GM19351 (cell line): ENCODE data around the gene OR6S1.

Experiments used
- ATAC-seq: cut with Tn5 transposase; IDR thresholded peaks from one replicate; pipeline ENCODE4 v1.9.1; 2021; ENCODE audit warnings: mild to moderate bottlenecking, moderate library complexity; ENCODE audit not compliant: unreplicated experiment

OR6S1 gene, protein sequence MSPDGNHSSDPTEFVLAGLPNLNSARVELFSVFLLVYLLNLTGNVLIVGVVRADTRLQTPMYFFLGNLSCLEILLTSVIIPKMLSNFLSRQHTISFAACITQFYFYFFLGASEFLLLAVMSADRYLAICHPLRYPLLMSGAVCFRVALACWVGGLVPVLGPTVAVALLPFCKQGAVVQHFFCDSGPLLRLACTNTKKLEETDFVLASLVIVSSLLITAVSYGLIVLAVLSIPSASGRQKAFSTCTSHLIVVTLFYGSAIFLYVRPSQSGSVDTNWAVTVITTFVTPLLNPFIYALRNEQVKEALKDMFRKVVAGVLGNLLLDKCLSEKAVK

DNA sequence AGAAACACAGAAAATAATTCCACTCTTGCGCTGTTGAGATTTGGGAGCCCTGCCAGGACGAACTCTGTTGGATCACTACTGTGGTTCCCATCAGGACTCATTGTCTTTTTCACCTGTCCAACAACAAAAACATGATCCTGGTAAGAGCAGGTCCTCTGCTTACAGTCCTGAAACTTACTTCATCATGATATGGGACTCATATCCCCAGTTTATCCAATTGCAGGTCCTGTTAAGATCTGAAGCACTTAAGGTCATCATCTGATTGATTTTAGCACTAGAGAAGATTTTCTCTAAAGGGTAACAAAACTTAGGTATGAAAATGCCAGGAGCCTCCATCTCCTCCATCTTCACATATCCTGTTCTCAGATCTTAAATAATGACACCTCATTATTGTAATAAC lies at the start of gene OR6S1:
Gene OR6S1 (minus strand): TSS at position 101 of the 400 bp plus-strand sequence. CDS start 0 bp downstream, at position 101.
- ATAC-seq: no peak

DNA sequence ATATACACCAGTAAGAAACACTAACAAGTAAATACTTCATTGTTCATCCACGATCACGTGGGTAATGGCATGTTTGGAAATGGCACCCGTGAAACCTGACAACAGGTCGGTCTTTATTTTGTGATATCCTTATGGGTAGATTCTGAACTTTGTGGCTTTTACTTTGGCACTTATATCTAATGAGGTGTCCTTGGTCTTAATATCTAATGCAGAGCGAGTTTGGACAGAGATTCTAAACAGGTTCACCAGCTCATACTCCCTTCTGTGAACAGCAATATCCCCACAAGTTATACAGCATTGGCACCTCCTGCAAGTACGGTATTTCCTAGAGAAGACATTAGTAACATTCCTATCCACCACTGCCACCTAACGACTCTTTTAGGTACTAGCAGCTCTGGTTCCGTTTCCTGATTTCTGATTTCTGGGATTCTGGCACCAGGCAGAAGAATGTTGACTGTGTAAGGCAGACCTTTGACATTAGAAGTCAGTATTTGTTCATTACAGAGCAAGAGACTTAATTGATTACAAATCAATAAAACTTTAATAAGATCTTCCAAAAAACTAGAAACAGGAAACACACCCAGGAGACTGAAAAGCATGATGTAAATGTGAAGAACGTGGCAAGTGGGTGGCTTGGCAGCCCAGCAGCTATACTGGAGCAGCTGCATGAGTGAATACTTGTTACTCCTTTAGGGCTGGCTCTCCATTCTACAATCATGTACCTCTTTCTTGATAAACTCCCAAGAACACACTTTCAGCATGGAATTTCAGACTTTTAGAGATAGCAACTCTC lies 49.6 kb upstream of the OR6S1 start:
- no peak for ATAC-seq

DNA sequence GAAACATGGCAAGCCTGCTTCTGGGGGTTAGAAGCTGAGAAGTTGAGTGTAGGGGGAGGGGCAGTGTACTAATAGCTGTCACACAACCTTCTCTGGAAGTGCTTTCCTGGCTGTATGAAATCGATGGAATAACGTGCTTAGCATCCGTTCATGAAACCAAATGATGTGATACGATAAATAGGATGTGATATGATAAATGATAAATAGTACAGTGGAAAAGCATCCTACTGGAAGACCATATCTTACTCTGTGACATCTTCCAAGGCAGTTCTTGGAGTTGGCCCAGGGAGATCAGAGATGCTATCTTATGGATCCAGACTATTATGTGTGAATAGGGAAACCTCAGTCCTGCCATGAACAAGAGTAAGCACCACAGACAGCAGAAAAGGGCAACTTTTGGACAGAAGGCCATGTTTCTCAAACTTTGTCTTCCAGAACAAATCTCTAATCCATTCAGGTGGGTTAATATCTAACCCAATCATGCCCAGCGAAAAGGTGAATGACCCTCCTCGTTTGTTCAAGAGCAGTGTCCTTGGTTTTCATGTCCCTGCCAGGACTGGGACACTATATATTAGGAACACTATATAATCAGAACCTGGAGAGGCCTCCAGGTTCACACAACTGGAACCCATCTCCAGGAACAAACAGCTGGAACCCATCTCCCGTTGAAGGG lies 46.8 kb upstream of the OR6S1 start, which contains the start of gene ANG:
Gene ANG (plus strand): TSS at position 598 of the 673 bp plus-strand sequence. CDS start 4,801 bp downstream, outside the sequence.
- no peak for ATAC-seq

DNA sequence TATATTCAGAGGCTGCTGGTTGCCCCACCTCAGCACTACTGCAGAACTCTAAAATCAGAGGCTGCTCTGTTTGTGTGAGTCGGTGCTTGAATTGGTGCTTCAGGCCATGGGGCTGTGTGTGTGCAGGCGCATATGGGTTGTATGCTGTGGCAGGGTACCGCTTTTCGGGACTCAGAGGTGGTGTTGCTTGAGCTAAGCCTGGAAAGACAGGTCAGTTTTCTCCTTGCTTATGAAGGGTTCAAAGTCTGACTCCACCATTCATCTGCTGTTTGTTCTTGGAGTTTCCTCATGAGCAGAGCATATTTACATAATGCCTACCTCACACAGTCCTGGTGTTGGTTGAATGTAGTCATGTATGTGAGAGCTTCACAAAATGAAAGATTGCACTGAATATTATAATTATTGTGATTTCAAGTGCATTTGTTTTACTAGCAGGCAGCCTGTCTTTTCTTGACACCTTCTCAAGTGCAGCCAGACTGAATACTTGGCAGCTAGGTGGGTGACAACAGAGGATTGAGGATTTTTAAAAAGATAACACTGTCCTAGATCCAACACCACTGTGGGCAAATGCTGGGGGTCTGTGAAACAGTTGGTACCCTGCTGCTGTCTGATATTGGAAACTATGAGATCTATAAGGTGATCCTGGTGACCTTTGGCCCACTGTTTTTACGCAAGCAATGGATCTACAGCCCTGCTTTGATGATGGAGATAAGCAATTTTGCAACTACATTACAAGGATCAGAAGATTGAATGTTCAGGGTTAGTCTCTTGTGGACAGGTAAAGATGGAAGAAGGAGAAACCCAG lies 46.1 kb upstream of the OR6S1 start:
- no peak for ATAC-seq

DNA sequence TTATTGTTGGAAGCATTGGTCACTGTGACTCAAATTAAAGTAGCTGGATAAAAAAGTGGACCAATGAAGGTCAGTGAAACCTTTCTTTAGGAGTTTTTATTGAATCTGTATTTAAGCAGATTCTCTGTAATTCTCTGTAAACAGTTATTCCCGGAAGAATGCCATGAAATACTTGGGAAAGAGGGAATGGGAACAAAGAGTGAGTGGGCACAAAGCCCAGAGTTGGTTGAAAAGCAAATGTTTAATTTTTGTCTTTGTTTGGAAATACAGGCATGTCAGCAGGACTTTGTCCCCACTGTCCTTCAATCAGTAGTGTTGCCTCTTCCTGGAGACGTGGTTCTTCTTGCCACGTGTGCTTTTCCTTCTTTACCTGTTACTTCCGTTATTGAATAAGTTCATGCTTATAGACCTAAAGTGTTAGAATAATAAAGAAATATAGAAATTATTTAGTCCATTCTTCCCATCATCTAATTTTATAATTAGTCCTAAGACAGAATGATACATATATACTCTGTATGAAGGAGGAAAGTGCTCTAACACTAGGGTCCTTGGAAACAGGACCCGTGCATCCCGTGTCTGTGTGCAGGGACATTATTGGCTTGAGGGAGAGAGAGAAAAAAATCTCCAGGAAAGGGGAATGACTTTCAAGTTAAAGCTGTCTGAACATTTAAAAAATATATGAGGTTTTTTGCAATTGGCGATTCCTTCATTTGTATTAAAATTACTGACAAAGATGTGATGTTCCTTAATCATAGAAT lies 45.1 kb upstream of the OR6S1 start:
- no peak for ATAC-seq

DNA sequence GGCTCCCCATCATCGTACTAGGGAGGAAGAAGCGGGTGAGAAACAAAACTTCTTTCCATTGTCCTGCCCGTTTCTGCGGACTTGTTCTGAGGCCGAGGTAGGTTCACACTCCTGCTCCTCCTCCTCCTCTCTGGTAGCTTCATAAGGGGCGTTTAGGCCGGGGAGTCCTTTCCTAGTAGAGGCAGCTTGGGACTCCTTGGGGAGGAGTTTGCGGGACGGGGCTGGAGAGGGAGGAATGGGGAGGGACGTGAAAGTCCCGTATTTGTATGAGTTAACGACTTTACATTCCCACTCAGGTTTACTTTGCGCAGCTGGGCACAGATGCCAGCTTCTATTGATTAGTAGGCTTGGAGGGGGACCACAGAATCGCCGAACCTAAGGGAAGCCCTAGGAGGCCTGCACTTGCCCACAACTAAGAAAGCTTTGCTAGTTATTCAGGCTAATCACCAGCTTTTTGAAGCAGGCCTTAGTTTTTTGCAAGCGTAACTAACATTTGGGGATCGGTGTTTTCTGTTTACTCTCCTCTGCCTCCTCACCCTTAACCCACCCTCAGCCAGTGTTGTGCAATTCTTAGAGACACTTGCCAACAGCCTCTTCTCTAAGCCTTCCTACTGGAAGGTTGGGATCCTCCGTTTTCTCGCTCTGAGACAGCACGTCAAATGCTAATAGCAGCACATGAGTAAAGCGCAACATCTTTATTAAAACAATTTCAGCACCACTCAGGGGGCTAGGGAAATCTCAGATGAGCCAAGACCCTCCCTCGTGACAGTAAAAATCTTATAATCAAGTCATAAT lies 43.4 kb upstream of the OR6S1 start:
- ATAC-seq: no peak

DNA sequence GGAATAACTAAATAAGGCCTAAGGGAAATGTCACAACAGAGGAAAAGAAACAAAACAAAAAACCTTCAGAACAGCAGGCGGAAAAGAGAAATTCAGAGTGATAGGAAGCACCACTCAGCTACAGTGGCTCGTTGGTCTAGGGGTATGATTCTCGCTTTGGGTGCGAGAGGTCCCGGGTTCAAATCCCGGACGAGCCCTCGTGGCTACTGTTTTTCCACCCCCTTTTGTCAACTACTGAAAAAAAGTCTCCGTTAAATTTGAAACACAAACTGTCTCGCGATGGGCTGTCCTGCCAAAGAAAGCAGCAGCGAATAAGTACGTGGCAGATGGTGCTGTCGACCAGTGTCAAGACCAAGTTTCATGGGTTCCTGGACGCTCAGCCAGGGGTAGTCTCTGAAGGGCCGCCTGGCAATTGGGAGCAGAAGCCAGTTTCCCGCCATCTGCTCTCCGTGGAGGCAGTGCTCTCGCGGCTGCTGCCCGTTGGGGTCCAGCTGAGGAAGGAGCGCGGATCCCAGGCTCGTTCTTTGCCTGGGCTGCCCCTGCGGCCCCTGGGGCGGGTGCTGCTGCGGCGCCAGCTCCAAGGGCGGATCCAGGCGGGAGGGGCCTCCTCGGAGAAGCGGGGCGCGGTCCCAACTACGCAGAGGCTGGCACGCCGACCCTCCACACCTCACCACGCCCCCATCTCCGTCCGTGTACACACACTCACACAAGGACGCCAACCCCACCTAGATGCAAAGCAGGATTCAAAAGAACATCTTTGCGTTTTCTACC lies 42.6 kb upstream of the OR6S1 start, which contains the start of gene RNASE4:
Gene RNASE4 (plus strand): TSS at position 670 of the 771 bp plus-strand sequence. CDS start 14,812 bp downstream, outside the sequence.
- ATAC-seq: peak; percentile 26

DNA sequence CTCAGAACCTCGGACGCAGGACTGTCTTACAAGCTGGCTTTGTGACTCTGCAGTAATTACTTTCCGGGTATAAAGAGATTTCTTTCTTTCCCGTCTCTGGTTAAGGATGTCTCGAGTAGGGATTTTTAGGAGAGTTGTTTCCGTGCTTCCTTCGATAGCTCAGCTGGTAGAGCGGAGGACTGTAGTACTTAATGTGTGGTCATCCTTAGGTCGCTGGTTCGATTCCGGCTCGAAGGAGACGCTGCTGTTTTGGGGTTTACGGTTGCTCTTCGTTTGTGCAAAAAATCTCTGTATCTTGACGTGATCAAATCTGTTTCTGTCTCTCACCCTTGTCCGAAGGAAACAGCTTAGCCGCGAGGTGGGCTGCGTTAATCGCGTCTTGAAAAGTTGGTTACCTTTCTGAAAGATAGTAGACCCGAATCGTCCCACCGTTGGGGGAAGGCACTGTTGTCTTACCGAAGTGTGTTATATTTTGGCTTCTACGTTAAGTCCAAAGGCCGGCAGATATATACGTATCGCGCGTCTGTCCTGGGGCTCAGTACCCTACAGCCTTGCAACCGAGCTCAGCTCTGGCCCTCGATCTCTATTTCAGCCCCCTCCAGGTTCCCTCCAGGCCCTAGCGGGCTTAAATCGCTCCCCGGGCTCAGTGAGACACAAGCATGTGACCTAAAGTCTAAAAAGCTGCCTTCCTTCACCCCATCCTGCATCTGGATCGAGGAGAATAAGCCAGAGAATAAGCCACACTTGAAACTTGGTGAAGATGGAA lies 41.8 kb upstream of the OR6S1 start:
- peak; percentile 27 for ATAC-seq

DNA sequence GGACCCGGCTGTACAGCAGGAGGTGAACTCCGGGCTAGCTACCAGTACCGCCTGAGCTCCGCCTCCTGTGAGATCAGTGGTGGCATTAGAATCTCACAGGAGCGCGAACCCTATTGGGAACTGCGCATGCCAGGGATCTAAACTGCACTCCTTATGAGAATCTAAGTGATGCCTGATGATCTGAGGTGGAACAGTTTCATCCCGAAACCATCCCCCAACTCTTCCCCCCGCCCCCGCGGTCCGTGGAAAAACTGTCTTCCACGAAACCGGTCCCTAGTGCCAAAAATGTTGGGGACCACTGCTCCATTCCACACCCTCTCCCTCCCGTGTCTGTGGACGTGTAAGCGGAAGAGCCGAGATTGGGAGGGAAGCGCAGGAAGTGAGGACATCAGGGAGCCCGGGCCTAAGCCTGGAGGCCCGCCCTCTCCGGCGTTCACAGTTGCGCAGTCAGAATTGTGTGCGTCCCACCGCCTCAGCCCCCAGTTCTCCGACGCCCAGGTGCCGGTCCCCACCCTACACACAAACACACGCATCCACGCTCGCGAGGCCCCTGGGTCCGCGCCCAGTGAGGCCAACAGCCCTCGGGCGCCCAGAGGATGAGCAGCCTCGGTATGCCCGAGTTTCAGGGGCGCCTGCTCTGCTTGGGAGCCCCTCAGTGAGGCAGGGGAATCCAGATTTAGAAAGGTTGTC lies 41.1 kb upstream of the OR6S1 start:
- peak; percentile 47 for ATAC-seq

DNA sequence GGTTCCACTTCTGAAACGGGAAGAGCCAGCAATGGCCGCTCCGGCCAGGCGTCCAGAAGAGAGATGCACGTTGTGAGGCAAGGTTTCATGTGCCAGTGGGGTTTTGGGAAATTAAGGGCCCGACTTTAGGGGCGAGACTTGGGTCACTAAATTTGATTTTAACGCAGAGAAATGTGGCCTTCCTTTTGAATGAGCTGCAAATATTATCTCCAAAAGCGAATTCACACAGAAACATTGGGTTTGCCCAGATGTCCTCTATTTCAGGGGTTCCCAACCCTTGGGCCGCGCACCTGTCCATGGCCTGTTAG lies 40.6 kb upstream of the OR6S1 start:
- ATAC-seq: no peak

DNA sequence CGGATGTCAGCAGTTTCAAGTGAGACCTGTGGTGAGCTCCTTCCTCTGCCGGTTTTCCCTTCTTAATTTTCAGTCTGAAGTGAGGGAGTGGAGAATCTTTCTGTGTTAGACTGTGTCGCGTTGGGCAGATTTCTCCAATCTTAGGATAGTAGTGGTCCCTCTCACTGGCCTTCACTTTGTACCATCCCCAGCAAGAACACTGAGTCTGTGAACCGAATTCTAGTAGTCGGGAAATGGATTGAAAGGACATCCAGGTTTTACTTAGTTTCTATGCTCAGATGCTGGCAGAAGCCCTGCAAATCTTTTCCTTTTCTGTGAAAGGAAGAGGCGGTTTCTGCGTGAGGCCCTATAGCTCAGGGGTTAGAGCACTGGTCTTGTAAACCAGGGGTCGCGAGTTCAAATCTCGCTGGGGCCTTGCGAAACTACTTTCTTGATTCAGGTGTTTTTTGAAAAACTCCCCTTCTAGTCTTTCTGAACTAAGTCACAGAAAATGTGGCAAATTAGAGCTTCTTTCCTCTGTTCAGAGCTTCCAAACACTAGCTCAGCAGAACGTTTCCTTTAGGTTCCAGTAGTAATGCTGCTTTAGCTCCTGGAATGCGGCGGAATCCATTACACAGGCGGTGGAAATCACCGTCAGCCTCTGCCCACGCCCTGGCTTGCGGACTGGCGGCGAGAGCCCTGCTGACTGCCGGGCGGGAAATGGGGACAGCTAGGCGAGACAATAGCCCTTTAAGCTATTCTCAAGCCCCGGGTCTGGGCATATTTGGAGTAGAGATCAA lies 40.0 kb upstream of the OR6S1 start:
- no peak for ATAC-seq

DNA sequence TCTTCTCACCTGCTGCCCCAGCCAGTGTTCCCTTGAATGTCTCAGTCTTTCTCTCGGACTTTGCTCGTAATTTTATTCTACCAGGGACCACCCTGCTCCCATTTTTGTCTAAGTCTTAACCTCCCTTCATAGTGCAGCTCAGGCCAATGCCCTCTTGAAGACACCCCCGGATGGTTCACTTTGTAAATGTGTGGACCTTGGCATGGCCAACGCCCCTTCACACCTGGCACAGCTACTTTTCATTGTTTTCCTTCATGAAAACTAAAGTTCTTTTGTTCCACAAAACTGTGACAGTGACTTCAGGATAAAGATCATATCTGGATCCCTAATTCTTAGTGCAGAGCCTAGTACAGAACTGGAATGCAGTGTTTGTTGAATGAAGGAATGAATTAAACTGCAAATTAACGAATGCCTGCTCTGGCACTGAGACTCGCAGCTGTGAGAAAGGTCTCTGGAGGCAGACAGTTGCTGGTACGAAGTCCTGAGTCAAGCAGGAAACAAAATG lies 39.4 kb upstream of the OR6S1 start:
- ATAC-seq: peak; percentile 27

DNA sequence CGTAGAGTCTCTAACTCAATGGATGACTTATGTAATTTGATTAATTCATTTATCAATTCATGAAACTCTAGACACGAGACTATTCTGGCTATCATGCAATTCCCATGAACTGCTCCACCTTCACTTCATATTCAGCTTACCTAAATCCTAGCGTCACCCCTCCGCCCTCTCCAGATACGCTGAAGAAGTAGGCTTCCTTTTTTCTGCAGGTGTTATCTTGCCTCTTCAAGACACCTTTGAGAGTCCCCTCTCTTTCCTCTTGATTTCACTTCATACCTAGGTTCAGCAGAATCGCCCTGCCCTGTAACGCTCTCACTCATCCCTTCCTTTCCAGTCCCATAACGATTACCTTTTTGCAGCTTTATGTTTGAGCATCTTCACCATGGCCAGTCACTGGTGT lies 38.9 kb upstream of the OR6S1 start:
- no peak for ATAC-seq

DNA sequence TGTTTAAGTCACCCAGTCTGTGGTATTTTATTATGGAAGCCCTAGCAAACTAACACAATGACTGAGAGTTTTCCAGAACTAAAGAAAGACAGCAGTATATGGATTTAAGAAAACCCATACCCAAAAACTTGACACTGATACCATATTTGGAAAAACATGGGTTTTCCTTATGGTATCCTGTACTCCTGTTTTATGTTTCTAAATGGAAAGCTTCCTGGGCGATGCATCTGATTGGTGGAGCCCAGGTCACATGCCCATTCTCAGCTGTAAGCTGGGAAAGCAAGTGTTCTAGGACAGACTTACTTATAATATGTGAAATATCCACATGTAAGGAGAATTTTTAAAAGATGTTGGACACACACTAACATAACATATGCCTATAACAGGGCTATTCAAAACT lies 38.4 kb upstream of the OR6S1 start:
- ATAC-seq: no peak

DNA sequence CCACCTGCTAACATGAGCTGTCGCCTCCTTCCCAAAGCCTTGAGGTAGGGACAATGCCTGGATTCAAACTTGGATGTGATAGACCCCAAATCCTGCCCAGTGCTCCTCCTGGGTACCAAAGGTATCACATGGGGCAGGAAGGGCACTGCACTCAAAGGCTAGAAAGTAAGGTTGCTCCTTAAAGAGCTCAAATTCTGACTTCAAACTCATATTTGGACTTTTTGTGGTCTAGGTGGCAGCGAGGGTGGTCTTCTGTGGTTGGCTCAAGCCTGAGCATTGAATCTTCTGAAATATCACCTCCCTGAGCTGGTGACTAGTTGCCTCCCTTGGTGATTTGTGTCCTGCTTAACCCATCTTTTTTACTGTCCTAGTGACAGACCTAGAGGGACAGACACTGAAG lies 34.6 kb upstream of the OR6S1 start:
- no peak for ATAC-seq

DNA sequence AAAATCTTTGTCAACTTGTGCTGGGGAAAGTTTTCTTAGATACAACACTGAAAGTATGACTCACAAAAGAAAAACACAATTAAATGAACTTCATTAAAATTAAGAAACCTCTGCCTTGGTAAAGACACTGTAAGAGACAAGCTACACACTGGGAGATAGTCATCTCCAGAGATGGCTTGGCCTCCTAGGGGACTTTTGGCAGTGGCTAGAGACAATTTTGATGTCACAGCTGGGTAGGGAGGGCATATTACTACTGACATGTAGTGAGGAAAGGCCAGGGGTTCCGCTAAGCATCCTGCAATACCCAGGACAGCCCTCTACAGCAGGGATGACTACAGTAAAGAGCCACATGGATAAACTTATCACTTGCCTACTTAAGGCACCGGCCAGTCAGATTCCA lies 34.2 kb upstream of the OR6S1 start:
- ATAC-seq: peak; percentile 66
